Measurements from ENCODE around the gene TMEM235. TPM values are rescaled to one million over a fixed set of nuclear protein-coding genes. Genes with fewer than 3 reads are reported as not detected.

Gene TMEM235
- polyA plus RNA-seq, 1 donor, result not detected

DNA sequence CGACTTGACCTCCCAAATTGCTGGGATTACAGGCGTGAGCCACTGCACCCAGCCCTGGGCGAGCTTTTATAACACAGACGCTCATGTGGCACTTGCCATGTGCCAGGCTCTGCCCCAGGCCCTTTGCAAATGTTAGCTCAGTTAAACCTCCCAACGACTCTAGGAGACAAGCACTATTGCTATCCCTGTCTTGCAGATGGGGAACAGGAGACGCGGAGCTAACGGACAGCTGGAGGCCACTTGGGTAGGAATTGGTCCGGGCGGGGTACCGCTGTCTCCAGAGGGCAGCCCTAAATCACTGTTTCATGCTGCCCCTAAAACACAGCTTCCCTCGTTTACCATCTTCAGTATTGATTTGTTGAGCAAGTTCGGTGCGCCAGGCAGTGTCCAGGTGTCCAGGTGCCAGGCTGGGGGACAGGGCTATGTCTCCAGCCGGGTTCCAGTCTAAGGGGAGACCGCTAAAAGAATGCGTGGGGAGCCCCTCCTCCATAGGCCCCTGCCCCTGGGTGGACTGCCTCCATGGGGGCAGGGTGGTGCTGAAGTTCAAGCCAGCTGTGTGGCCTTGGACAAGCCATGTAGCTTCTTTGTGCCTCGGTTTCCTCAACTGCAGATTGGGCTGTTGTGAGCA lies 23.7 kb downstream of the TMEM235 start:
- no peak for DNase-seq (ENCODE audit: low read depth)

- DNase-seq (ENCODE audit: low read depth), result no peak
Measured at GRCh38 chr17:78255953-78256706, 24.7 kb downstream of the TMEM235 start.

DNA sequence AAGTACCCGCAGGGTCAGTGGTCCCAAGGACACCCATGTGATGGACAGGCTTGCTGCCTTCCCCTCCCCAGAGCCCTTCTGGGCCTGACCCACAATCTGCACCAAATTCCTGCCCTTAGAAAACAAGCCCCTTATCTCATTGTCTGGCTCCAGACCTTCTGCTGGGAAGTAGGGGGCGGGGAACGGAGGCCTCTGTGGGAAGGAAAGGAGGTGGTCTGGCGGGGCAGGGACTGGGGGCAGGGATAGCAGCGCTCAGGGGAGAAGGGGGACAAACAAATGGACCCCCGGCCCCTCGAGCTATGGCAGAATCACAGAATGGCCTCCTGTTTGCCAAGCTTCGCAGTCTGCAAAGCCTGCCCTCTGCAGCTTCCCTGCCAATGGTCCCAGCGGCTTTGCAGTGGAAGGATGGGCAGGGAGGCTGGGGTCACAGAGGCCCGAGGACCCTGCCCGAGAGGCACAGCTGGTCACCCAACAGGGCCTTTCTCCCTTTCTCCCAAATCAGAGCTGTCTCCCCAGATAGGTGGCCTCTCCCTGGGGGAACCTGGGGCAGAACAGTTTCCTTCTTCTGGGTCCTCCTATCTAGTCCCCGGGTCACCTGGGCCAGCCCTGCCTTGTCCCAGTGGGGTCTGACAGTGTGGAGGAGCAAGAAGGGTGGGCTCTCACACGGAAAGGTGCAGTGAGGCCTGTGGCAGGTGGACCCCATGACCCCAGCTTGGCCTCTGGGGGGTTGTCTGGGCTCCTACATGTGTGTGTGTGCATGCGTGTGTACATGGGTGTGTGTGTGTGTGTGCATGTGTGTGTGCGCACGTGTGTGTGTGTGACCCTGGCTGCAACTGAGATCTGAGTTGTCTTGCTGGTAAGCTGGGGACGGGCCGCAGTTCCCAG lies 25.5 kb downstream of the TMEM235 start:
- no peak for DNase-seq (ENCODE audit: low read depth)

- no peak for DNase-seq (ENCODE audit: low read depth)
Measured at GRCh38 chr17:78257810-78258322, 26.4 kb downstream of the TMEM235 start.

DNA sequence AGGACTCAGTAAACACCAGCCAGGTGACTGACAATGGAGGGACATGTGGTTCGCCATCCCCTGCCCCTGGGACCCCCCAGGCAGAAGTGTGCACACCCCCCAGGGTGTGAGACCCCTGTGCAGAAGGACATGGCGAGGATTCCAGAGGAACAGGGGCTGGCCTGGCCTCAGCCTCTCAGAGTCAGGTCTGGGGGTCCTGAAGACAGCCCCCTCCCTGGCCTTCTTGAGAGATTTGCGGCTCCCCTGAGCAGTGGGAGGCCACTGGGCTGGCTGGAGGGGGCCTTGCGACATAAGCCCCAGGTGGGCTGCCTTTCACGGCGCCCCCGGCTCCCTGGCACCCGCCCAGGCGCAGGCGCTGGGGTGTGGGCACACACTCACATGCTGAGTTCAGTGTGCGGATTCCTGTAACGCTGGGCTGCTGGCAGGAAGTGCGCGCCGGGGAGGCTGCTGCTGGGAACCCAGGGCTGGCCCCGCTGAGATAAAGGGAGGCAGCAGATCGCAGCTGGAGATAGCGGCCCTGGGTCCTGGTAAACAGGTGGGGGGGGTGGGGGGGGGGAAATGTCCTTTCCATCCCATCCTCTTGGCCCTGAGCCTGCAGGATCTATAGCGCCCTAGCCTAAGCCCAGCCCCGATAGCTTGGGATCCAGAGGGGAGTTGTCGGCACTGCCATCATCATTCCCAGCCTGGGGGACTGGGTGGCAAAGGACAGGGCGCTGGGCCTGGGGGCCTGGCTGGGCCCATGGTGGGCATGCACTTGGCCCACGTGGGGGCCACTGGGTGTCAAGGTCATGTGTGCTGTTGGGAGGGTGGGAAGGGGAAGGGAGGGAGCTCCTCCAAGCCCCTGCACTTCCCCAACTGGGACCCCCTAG lies 27.1 kb downstream of the TMEM235 start:
- DNase-seq (ENCODE audit: low read depth), result no peak

DNA sequence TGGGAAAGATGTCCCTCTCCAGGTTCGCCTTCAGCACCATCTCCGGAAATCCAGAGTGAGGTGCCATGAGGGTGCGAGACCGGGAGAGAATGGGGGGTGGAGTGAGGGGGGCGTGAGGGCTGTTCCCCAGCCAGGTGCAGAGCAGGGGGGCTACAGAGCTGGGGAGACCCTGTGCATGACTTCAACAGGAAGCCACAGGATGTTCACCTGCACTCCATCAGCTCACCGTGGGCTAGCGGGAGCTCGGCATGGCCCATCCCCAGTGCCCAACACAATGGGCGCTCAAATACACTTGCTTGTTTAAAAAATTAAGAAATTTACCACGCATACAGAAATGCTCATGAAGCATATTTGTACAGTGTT lies 27.7 kb downstream of the TMEM235 start:
- DNase-seq (ENCODE audit: low read depth), result no peak

DNA sequence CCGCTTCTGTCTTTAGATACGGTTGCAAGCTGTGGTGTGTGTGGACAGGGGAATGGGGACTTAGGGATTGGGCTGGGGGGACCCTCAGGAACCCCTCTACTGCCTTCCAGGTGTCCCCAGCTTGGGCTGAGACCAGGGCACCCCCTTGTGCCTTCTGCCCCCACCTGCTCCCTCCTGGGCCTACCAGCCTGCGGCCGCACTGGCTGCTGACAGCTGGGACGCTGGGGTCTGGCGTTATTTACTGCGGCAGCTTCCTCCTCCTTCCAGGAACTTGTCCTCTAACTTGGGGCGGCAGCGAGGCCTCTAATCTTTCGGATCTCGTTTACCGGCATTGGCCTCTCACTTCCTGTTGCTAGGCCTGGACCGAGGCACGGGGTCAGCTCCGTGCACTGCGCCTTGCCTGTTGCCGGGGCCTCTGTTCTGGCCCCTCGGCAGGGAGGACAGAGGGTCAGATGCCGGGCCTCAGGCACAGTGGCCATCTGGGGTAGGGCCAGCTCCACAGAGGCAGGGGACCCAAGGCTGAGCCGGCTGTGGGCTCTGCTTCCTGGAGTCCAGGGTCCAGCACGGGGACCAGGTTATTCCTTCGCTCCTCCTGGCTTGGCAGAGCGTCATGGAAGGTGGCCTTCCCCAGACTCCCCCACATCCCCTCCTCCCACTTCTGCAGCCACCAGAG lies 31.8 kb downstream of the TMEM235 start:
- no peak for DNase-seq (ENCODE audit: low read depth)

- no peak for DNase-seq (ENCODE audit: low read depth)
Measured at GRCh38 chr17:78263736-78264340, 32.4 kb downstream of the TMEM235 start.

DNA sequence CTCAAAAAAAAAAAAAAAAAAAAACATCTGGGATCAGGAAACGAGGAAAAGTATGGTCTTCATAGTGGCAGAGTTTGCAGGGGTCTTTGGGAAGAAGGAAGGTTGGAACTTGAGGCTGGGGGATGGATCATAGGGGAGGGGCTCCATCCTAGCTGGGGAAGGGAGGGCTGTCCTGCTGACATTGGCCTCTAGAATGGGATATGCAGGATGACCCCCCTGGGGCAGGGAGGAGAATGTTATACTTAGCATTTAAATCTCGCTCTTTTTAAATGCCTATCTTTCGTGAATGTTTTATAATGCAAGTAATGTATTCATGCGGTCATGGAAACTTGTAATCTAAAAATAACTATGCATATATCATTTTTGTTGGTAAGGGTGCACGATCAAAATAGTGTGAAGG lies 33.2 kb downstream of the TMEM235 start:
- no peak for DNase-seq (ENCODE audit: low read depth)

DNA sequence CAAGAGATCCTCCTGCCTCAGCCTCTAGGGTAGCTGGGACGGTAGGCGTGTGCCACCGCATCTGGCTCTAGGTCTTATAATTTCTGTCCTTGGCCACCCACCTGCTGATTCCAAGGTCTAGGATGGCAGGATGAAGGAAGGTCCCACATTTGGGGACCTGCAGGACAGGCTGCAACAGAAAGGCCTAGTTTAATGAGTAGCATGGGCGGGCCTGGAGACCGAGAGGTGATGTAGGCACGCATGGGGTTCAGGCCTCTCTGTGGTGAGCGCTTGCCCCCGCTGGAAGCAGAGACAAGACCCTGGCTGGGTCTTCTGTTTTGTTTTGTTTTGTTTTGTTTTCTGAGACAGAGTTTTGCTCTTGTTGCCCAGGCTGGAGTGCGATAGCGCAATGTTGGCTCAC lies 33.7 kb downstream of the TMEM235 start:
- DNase-seq (ENCODE audit: low read depth), result no peak

GRCh38 chr17:78266231-78266631 lies 34.8 kb downstream of the TMEM235 start:
- DNase-seq (ENCODE audit: low read depth), result no peak

GRCh38 chr17:78266771-78267170 lies 35.3 kb downstream of the TMEM235 start:
- DNase-seq (ENCODE audit: low read depth), result no peak

GRCh38 chr17:78267253-78268073 lies 36.0 kb downstream of the TMEM235 start:
- no peak for DNase-seq (ENCODE audit: low read depth)

GRCh38 chr17:78268191-78268874 lies 36.9 kb downstream of the TMEM235 start:
- DNase-seq (ENCODE audit: low read depth), result no peak

DNA sequence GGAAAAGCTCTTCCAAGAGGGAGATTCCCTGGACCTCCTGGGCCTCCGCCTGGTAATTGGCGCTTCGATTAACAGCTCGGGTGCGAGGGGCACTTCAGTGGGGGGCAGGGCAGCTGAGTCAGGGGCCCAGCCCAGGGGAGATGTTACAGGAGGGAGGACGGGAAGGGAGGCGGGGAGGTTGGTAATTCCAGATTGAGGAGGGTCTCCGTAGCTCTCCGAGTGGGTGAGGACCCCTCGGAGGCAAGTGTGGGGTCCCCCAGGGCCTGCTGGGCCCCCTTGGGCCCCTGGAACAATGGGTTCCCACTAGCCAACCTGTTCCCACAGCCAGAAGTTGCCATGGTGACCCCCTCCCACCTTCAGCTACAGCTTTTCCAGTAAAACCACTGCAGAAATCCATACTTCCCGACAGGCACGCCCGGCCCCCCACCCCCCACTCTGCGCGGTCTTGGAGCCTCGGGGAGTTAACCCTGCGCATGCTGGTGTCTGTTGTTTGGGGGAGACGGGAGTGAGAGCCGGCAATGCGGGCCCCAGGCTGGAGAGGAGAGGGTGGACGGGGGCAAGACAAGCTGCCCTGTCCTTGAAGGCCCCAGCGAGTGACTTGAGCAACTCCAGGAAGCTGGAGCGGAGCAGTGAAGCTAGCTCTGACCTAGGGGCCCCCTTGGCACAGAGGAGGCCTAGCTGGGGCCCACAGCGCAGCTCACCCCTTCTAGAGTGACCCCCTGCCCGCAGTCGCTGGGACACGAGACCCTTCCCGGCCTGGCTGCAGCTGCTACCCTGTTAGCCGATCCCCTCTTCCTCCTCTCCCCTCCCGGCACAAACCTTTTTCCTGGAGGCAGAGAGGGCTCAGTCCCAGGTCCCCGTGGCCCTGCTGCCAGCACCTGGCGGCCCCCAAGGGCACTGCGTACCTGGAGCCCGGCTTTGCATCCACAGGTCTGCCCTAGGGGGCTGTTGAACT lies 37.8 kb downstream of the TMEM235 start:
- no peak for DNase-seq (ENCODE audit: low read depth)

DNA sequence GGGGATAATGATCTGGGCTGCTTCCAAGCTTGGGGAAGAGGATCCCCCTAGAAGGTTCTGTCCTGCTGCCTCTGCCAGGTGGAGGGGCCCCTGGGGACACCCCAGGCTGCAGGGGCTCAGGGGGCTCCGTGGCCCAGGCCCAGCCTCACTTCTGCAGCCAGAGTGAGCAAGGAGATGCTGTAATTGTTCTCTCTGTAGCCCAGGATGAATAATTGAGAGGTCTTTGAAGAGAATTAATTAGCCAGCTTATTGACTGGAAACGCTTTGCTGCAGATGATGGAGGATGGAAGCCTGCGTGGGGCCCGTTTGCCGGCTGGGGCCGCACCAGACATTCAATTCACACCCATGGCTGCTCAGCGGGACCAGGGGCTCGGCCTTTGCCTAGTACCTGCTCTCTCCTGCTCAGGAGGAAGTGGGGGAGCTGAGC lies 38.5 kb downstream of the TMEM235 start:
- DNase-seq (ENCODE audit: low read depth), result no peak

DNA sequence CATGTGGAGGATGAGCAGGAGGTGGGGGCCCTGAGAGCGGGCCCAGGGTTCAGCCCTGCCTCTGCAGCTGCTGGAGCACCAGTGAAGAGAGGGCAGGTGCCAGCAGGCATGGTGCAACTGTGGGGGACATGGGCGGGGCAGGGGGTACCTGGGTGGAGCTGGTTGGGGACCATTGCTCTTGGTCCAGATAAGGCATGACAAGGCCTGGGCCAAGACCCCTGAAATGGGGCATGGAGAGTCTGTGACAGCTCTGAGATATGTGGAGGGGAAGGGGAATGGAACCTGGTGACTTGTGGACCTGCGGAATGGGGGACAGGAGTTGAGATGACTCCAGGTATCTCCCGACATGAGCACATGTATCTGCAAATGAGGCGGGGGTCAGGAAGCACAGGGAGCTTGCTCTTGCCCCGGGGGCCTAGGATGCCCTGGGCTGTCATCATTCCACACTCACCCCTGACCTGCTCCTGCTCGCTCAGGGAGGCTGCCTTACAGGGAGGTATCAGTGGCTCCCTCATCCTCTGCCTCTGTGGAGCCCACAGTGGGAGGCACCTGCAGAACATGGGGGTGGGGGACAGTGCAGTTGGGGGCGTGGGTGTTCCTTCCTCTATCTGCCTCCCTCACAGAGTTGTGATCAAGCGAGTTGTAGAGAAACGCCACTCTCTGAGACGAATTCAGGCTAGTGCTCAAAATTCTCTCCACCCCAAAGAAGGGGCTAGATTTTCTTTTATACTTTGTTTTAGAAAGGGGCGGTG lies 40.2 kb downstream of the TMEM235 start:
- no peak for DNase-seq (ENCODE audit: low read depth)
